ENCODE results near the gene MAG.

DNA sequence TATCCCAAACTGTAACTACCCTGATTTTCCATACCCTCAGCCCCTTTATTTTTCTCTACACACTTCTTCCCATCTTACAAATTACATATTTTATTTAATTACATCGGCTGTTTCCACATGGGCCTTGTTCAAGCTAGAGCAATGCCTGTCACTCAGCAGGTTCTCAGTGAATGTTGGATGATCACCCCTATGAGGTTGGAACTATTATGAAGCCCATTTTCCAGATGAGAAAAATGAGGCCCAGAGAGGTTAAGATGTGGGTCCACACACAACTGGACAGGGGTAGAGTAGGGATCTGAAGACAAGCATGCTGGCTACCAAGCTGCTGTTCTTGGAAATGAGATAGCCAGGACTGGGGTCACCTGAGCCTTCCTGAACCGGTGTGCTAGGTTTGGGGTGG lies 10.0 kb downstream of the MAG start:
- TF ChIP-seq ZNF622 (IDR thresholded peaks at IDR 0.05) (no peak), ZBED1 (IDR thresholded peaks at IDR 0.05; ENCODE audit: borderline replicate concordance) (no peak), RAD21 (IDR thresholded peaks at IDR 0.05; ENCODE audit: insufficient read depth, low read depth, low read length) (no peak), ESRRA (IDR thresholded peaks at IDR 0.05; ENCODE audit: low read length) (no peak), SMC3 (IDR thresholded peaks at IDR 0.05; ENCODE audit: borderline replicate concordance, low read length) (no peak), EP300 (IDR thresholded peaks at IDR 0.05; ENCODE audit: borderline replicate concordance in 1 of 2, control insufficient read depth in 1 of 2, low read depth in 2 of 2, low read length in 2 of 2) (no peak)
- TF ChIP-seq, protein P1, sequence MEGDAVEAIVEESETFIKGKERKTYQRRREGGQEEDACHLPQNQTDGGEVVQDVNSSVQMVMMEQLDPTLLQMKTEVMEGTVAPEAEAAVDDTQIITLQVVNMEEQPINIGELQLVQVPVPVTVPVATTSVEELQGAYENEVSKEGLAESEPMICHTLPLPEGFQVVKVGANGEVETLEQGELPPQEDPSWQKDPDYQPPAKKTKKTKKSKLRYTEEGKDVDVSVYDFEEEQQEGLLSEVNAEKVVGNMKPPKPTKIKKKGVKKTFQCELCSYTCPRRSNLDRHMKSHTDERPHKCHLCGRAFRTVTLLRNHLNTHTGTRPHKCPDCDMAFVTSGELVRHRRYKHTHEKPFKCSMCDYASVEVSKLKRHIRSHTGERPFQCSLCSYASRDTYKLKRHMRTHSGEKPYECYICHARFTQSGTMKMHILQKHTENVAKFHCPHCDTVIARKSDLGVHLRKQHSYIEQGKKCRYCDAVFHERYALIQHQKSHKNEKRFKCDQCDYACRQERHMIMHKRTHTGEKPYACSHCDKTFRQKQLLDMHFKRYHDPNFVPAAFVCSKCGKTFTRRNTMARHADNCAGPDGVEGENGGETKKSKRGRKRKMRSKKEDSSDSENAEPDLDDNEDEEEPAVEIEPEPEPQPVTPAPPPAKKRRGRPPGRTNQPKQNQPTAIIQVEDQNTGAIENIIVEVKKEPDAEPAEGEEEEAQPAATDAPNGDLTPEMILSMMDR (IDR thresholded peaks at IDR 0.05 in 2 of 3, conservative IDR thresholded peaks at IDR 0.05 in 1 of 3; ENCODE audit: control insufficient read depth in 2 of 3, extremely low read depth in 1 of 3, insufficient read depth in 1 of 3, low read depth in 3 of 3, low read length in 3 of 3) = no peak
- TF ChIP-seq, protein P2, sequence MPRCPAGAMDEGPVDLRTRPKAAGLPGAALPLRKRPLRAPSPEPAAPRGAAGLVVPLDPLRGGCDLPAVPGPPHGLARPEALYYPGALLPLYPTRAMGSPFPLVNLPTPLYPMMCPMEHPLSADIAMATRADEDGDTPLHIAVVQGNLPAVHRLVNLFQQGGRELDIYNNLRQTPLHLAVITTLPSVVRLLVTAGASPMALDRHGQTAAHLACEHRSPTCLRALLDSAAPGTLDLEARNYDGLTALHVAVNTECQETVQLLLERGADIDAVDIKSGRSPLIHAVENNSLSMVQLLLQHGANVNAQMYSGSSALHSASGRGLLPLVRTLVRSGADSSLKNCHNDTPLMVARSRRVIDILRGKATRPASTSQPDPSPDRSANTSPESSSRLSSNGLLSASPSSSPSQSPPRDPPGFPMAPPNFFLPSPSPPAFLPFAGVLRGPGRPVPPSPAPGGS (IDR thresholded peaks at IDR 0.05; ENCODE audit: borderline replicate concordance, insufficient read depth, low read depth, low read length, poor library complexity, severe bottlenecking) = no peak

All from GM12878 (cell line).